ENCODE results near the gene ABCC1.

DNA sequence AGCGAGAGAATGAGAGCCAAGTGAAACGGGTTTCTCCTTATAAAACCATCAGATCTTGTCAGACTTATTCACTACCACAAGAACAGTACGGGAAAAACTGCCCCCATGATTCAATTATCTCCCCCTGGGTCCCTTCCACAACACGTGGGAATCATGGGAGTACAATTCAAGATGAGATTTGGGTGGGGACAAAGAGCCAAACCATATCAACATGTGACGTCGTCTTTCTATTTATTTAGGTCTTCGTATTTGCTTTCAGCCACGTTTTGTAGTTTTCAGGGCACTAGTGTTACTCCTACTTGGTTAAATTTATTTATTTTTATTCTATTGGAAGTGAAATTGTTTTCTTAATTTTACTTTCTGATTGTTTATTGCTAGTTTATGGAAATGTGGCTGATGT is 33.1 kb upstream of the ABCC1 start:
- TF ChIP-seq, protein P1, sequence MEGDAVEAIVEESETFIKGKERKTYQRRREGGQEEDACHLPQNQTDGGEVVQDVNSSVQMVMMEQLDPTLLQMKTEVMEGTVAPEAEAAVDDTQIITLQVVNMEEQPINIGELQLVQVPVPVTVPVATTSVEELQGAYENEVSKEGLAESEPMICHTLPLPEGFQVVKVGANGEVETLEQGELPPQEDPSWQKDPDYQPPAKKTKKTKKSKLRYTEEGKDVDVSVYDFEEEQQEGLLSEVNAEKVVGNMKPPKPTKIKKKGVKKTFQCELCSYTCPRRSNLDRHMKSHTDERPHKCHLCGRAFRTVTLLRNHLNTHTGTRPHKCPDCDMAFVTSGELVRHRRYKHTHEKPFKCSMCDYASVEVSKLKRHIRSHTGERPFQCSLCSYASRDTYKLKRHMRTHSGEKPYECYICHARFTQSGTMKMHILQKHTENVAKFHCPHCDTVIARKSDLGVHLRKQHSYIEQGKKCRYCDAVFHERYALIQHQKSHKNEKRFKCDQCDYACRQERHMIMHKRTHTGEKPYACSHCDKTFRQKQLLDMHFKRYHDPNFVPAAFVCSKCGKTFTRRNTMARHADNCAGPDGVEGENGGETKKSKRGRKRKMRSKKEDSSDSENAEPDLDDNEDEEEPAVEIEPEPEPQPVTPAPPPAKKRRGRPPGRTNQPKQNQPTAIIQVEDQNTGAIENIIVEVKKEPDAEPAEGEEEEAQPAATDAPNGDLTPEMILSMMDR (conservative IDR thresholded peaks at IDR 0.05) = no peak
- TF ChIP-seq EZH2 (IDR thresholded peaks at IDR 0.05; ENCODE audit: low read depth) = no peak
